OCI-LY1 (cell line): Measurements from ENCODE around the gene DGKB.

ENCODE experiments used
- EZH2 ChIP-seq: fragments of 200-600 bp; sonication (generic), shearing (Covaris generic); IDR thresholded peaks from 2 replicates; pipeline ENCODE4 v1.8.0; 2017; ENCODE audit warnings: borderline replicate concordance, mixed run types, mild to moderate bottlenecking, antibody characterized with exemption, low read length, moderate library complexity, mixed read lengths
- TF ChIP-seq, protein P1 (sequence below): fragments of 200-600 bp; sonication (generic), shearing (Covaris generic); IDR thresholded peaks from 2 replicates; pipeline ENCODE4 v1.5.1; 2017; ENCODE audit warnings: mild to moderate bottlenecking, antibody characterized with exemption, low read length, moderate library complexity, mixed read lengths

DNA sequence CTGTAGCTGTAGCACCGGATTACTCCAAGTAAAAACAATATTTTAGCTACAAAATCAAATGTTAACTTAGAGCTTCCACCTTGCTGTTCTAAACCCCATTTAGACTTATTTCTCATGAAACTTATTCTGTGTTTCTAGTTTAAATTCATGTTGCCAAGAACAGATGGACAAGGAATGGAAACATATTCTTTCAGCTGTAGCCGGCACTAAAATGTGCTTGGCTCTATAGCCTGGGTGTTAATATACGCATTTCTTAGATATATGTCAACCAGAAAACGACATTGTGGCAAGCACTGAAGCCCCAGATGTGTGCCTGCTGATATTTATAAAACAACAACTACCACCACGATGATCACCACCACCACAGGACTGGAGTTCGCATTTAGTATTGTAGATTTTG is 722.8 kb downstream of the DGKB start:
- TF ChIP-seq, protein P1, sequence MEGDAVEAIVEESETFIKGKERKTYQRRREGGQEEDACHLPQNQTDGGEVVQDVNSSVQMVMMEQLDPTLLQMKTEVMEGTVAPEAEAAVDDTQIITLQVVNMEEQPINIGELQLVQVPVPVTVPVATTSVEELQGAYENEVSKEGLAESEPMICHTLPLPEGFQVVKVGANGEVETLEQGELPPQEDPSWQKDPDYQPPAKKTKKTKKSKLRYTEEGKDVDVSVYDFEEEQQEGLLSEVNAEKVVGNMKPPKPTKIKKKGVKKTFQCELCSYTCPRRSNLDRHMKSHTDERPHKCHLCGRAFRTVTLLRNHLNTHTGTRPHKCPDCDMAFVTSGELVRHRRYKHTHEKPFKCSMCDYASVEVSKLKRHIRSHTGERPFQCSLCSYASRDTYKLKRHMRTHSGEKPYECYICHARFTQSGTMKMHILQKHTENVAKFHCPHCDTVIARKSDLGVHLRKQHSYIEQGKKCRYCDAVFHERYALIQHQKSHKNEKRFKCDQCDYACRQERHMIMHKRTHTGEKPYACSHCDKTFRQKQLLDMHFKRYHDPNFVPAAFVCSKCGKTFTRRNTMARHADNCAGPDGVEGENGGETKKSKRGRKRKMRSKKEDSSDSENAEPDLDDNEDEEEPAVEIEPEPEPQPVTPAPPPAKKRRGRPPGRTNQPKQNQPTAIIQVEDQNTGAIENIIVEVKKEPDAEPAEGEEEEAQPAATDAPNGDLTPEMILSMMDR: no peak
- TF ChIP-seq EZH2: no peak
